ENCODE data around the gene KIAA1191. TPM values are rescaled to one million over a fixed set of nuclear protein-coding genes. Genes with fewer than 3 reads are reported as not detected.

KIAA1191 gene
- total and polyA plus RNA-seq, 2 of the 8 experiments (the other 6 are each of a cell fraction or from before 2014, with no cell fraction given) = 86.4 to 88.0 TPM

- TF ChIP-seq RAD21 (IDR thresholded peaks at IDR 0.05 in 1 of 2, conservative IDR thresholded peaks at IDR 0.05 in 1 of 2; ENCODE audit: low read depth in 2 of 2, low read length in 2 of 2) (no peak), SIX5 (IDR thresholded peaks at IDR 0.05; ENCODE audit: low read depth, low read length) (no peak), CBX8 (IDR thresholded peaks at IDR 0.05; ENCODE audit: borderline replicate concordance, low read depth, low read length) (no peak), TBP (IDR thresholded peaks at IDR 0.05; ENCODE audit: low read depth, low read length) (no peak), CHD1 (IDR thresholded peaks at IDR 0.05; ENCODE audit: low read depth, low read length) (no peak), KDM4A (IDR thresholded peaks at IDR 0.05; ENCODE audit: low read depth, low read length, severe bottlenecking) (no peak), CEBPB (IDR thresholded peaks at IDR 0.05; ENCODE audit: low read depth, low read length) (no peak)
- TF ChIP-seq, protein P1, sequence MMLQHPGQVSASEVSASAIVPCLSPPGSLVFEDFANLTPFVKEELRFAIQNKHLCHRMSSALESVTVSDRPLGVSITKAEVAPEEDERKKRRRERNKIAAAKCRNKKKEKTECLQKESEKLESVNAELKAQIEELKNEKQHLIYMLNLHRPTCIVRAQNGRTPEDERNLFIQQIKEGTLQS (IDR thresholded peaks at IDR 0.05; ENCODE audit: insufficient read depth, low read depth, low read length) = no peak
Observed at GRCh38 chr5:176384366-176384930, 22.9 kb upstream of the KIAA1191 start (continued).
